HepG2 (cell line): ENCODE data around the gene CNOT10.
A peak's percentile ranks its signal among the peaks of the same experiment; 100 is the strongest.

Experiments used
- ARNT ChIP-seq: fragments of 450-650 bp; IDR thresholded peaks from 2 replicates; pipeline ENCODE4 v1.6.1; 2017
- ATF7 ChIP-seq, 2 experiments: fragments of 450-650 bp in 1 of 2; sonication (generic) in 1 of 2; formaldehyde crosslinking in 1 of 2; IDR thresholded peaks; 2 replicates each; pipeline versions ENCODE4 v1.4.0 to v1.6.1; 2016 to 2020; ENCODE audit warnings: antibody characterized with exemption in 1 of 2, mild to moderate bottlenecking in 1 of 2, missing genetic modification reagents in 1 of 2
- CEBPZ ChIP-seq: IDR thresholded peaks from 2 replicates; pipeline ENCODE4 v1.6.1; 2012; ENCODE audit warnings: low read length, improper control_type of control experiment
- CHCHD3 ChIP-seq: sonication (generic); formaldehyde crosslinking; IDR thresholded peaks from 2 replicates; pipeline ENCODE4 v1.8.0; 2022; ENCODE audit warnings: mild to moderate bottlenecking, missing genetic modification reagents, moderate library complexity
- CREM ChIP-seq, 2 experiments: sonication (generic) in 1 of 2; formaldehyde crosslinking in 1 of 2; IDR thresholded peaks; 2 replicates each; pipeline versions ENCODE4 v1.4.0 to v1.6.1; 2016 to 2020; ENCODE audit warnings: antibody characterized with exemption in 1 of 2, mild to moderate bottlenecking in 1 of 2, missing genetic modification reagents in 1 of 2
- CTCF ChIP-seq: sonication (generic); formaldehyde crosslinking; IDR thresholded peaks from 2 replicates; pipeline ENCODE4 v1.5.0; 2020; ENCODE audit warnings: mild to moderate bottlenecking, missing genetic modification reagents, moderate library complexity
- DRAP1 ChIP-seq: IDR thresholded peaks from 2 replicates; pipeline ENCODE4 v1.6.1; 2016; ENCODE audit warnings: missing genetic modification reagents, missing compliant biosample characterization
- JARID2 ChIP-seq: sonication (generic); formaldehyde crosslinking; IDR thresholded peaks from 2 replicates; pipeline ENCODE4 v1.8.1; 2023; ENCODE audit warnings: missing genetic modification reagents, inconsistent platforms; ENCODE audit not compliant: insufficient replicate concordance
- POLR2A ChIP-seq, 2 experiments: IDR thresholded peaks; 2 replicates each; pipeline ENCODE4 v1.6.1; 2011; ENCODE audit warnings: low read depth in 2 of 2, low read length in 2 of 2, mild to moderate bottlenecking in 1 of 2, moderate library complexity in 1 of 2; ENCODE audit not compliant: insufficient read depth in 1 of 2
- RCOR2 ChIP-seq: IDR thresholded peaks from 2 replicates; pipeline ENCODE4 v1.6.1; 2016; ENCODE audit warnings: missing biosample characterization, missing genetic modification reagents
- SMARCE1 ChIP-seq: fragments of 450-650 bp; IDR thresholded peaks from 2 replicates; pipeline ENCODE4 v1.6.1; 2017; ENCODE audit warnings: borderline replicate concordance
- SUZ12 ChIP-seq: fragments of 150-350 bp; IDR thresholded peaks from 2 replicates; pipeline ENCODE4 v1.6.1; 2014; ENCODE audit warnings: low read depth, low read length
- ZNF839 ChIP-seq: sonication (generic); formaldehyde crosslinking; IDR thresholded peaks from 2 replicates; pipeline ENCODE4 v1.4.0; 2020; ENCODE audit warnings: missing genetic modification reagents, mild to moderate bottlenecking, borderline replicate concordance

GRCh38 chr3:32813180-32813579 lies 128.2 kb downstream of the CNOT10 start:
- TF ChIP-seq CTCF = peak; percentile 15; the same call in 1 of the 2 replicates
- TF ChIP-seq CHCHD3 = no peak
- TF ChIP-seq ZNF839 (CRISPR knock-in tag) = no peak
- no peak for TF ChIP-seq CEBPZ
- no peak for TF ChIP-seq ARNT
- TF ChIP-seq SMARCE1 = no peak
- TF ChIP-seq POLR2A (IDR thresholded peaks at IDR 0.05; ENCODE audit: insufficient read depth in 1 of 2, low read depth in 2 of 2, low read length in 2 of 2) = no peak
- peak; percentile 60 for TF ChIP-seq ATF7 (IDR thresholded peaks at IDR 0.05)
- no peak for TF ChIP-seq ATF7 (CRISPR knock-in tag; IDR thresholded peaks at IDR 0.05)
- TF ChIP-seq DRAP1 (CRISPR knock-in tag) = 0 out of 2 replicates have a peak, but pooled peaks have one; percentile 15
- TF ChIP-seq RCOR2 (CRISPR knock-in tag) = no peak
- no peak for TF ChIP-seq SUZ12
- TF ChIP-seq CREM (IDR thresholded peaks at IDR 0.05) = no peak
- no peak for TF ChIP-seq CREM (CRISPR knock-in tag; IDR thresholded peaks at IDR 0.05)
- TF ChIP-seq JARID2 (CRISPR knock-in tag) = no peak
